GM15510 (cell line): ENCODE measurements around the gene MRAP2.

Source experiments
- POLR2A ChIP-seq: IDR thresholded peaks from 3 replicates; pipeline ENCODE4 v1.6.1; 2011; ENCODE audit warnings: borderline replicate concordance; ENCODE audit not compliant: insufficient read length; ENCODE audit errors: extremely low read depth

The MRAP2 gene

GRCh38 chr6:84089081-84089480 lies 55.5 kb downstream of the MRAP2 start:
- TF ChIP-seq POLR2A = no peak

DNA sequence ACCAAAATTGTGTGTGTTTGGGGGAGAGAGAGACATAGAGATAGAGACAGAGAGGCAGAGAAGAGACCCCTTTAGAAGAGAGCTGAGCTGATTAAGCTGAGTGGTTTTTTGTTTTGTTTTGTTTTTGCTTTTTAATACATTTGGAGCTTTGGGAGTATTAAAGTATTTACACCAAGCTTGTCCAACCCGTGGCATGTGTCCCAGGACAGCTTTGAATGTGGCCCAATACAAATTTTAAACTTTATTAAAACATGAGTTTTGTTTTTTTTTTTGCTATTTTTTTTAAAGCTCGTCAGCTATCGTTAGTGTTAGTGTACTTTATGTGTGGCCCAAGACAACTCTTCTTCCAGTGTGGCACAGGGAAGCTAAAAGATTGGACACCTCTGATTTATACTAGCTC lies 56.0 kb downstream of the MRAP2 start:
- no peak for TF ChIP-seq POLR2A

DNA sequence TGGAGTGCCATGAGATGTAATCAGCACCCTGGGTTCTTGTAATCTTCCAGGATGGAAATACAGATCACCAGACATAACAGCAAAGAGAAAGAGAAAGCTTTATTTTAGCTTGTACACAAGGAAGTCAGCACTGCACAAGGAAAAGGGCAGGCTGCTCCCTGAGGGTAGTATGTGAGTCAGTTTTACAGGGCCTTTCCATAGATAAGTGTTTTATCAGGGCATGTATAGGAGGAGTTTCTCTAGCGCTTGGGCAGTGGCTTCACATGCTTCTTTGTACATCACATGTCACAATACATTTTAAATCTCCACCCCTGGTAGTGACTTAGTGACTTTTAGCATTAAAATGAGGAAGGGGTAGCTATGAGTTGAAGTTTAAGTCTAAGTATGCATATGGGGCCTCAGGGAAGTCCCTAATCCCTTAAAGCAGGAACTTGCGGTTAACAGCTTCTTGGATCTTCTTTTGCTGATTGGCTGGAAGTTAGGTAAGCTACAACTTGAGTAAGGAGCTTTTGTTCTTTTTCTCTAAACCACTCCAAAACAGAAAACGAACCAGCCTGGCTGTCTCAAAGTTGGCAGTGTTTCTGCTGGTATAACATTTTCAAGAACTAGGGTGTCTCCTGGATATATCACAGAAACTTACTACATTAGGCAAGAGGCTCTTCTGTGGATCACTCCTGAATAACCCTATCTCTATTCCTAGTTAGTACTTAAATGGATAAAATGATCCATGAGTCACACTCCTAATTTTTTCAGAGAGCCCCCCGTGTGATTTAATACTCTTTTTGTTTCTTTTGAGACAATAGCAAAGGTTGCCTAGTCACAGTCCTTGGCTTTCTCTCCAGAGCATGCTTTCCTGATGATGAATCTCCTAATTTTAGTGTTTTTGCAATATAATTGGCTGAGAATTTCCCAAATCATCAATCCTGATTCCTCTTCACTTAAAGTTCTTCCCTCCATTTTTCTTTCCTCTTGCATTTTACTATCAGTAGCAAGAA lies 60.2 kb downstream of the MRAP2 start:
- TF ChIP-seq POLR2A = no peak

- no peak for TF ChIP-seq POLR2A
Measured at GRCh38 chr6:84095156-84095555, 61.6 kb downstream of the MRAP2 start.

DNA sequence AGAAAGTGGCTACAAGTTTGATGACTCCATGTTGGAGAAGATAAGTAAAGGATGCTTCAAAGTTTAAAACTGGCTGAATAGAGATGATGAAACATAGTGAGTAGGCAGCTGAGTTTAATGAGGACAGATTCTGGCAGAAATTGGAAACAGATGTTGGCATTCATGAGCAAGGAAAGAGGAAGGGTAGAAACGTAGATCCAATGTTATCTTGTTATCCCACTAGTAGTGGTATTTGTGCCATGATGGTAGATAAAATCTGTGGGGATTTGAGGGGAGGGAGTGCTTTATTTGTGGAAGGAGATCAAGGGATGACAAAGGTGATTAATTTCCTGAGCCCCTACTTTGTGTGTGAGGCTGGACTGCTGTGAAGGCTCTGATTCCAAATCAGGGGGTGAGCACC lies 69.5 kb downstream of the MRAP2 start:
- TF ChIP-seq POLR2A = no peak

DNA sequence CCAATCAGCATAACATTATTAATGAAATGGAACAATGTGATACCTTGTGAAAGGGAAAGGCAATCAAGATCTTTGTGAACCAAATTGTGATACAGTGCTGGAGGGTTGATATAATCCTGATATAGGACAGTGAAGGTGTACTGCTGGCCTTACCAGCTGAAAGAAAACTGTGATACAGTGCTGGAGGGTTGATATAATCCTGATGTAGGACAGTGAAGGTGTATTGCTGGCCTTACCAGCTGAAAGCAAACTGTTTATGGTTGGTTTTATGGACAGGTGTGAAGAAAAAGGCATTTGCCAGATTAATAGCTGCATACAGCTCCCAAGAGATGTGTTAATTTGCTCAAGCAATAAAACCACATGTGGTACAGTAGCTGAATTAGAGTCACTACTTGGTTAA lies 73.9 kb downstream of the MRAP2 start:
- TF ChIP-seq POLR2A = no peak

GRCh38 chr6:84118191-84118590 lies 84.6 kb downstream of the MRAP2 start:
- TF ChIP-seq POLR2A = no peak

DNA sequence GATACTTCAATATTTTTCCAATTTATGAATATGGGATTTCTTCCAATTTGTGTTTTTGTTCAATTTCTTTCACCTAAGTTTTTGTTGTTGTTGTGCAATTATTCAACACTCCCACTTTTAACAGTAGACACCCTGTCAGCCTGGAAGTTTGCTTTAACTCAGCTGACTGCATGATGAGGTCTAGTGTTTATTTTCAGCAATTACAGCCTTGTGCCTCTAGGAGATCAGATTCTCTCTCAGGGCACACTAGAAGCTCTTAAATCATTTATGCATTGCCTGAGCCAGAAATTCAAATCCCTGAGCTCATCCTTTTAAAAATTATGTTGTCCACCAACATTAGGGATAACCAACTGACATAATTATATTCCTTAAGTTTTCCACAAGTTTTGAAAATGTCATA lies 85.7 kb downstream of the MRAP2 start:
- TF ChIP-seq POLR2A = no peak

GRCh38 chr6:84123186-84123585 lies 89.6 kb downstream of the MRAP2 start:
- no peak for TF ChIP-seq POLR2A

DNA sequence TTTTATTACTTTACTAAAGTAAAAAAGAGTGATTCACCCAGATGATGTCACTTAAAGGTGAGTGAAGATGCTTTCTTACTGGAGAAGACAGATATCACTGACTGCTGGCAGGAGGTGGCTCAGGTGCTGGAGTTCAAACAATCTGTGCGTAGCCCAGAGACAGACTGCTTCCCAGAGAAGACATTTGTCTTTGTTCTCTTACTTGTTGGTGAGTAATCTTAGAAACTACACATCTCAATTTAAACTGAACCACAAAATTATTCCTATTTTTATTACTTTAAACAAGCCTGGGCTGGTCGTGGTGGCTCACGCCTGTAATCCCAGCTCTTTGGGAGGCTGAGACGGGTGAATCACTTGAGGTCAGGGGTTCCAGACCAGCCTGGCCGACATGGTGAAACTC lies 101.7 kb downstream of the MRAP2 start:
- no peak for TF ChIP-seq POLR2A

- no peak for TF ChIP-seq POLR2A
Measured at GRCh38 chr6:84136364-84137050, 102.9 kb downstream of the MRAP2 start.

GRCh38 chr6:84137051-84137375 lies 103.4 kb downstream of the MRAP2 start:
- no peak for TF ChIP-seq POLR2A

GRCh38 chr6:84137989-84138575 lies 104.5 kb downstream of the MRAP2 start:
- TF ChIP-seq POLR2A = no peak

DNA sequence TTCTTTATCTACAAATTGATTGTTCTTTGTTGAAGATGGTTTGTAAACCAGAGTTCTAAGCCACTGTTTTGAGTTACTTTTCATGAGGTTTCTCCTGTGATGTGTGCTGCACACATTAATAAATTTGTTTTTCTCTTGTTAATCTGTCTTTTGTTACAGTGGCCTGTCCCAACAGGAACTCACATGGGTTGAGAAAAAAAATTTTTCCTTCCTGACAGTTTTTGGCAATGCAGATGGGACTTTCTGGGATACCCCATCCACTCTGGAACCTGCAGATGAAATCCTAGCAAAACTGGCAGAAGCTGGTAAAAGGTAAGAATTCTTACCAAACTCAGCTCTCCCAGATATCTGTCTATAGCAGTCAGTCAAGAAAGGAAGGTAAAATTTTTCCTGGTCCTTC lies 105.7 kb downstream of the MRAP2 start:
- no peak for TF ChIP-seq POLR2A
